Activated CD8-positive, alpha-beta memory T cell treated with anti-CD3 and anti-CD28 coated beads, Interleukin-2, amount 50 U/mL, for 24 hours (primary cell): ENCODE measurements around the gene DPM3.
"Not testable (repeated sequence)": the region's sequence is repeated elsewhere in the genome, so short reads cannot be mapped to it uniquely, and the experiment has no call there.

Source experiments
- DNase-seq: peaks from one replicate; pipeline ENCODE4 v3.0.0-alpha.2; 2020; ENCODE audit errors: extremely low read depth

The DPM3 gene

DNA sequence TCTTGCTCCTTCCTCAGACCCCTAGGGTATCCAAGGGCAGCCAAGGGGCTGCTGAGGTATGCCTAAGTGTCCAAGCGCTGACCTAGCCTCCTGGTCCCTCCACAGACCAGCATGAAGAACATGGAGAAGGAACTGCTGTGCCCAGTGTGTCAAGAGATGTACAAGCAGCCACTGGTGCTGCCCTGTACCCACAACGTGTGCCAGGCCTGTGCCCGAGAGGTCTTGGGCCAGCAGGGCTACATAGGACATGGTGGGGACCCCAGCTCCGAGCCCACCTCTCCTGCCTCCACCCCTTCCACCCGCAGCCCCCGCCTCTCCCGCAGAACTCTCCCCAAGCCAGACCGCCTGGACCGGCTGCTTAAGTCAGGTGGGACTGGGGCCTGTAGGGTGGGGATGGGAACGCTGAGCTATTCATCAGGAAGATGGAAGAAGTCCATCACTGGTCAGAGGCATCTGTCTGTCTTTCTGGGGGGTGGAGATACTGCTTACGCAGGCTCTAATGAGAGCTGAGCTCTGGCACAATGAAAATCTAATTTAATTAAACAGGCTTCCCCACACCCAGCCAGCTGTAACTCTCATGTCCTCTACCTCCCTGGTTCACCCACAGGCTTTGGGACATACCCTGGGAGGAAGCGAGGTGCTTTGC lies 35.1 kb upstream of the DPM3 start:
- no peak for DNase-seq

- no peak for DNase-seq
Measured at GRCh38 chr1:155174324-155175280, 34.3 kb upstream of the DPM3 start.

GRCh38 chr1:155173478-155174323 lies 33.4 kb upstream of the DPM3 start, which contains the start of gene TRIM46:
Gene TRIM46, plus strand, starts transcription at chr1:155173849. Its CDS starts 118 bp downstream, at chr1:155173967.
- no peak for DNase-seq

GRCh38 chr1:155172732-155173477 lies 32.6 kb upstream of the DPM3 start, which contains the start of gene KRTCAP2:
Gene KRTCAP2, minus strand, starts transcription at chr1:155173304. Its CDS starts 80 bp downstream, at chr1:155173224.
- DNase-seq: peak; percentile 92

GRCh38 chr1:155171836-155172731 lies 31.8 kb upstream of the DPM3 start:
- no peak for DNase-seq

DNA sequence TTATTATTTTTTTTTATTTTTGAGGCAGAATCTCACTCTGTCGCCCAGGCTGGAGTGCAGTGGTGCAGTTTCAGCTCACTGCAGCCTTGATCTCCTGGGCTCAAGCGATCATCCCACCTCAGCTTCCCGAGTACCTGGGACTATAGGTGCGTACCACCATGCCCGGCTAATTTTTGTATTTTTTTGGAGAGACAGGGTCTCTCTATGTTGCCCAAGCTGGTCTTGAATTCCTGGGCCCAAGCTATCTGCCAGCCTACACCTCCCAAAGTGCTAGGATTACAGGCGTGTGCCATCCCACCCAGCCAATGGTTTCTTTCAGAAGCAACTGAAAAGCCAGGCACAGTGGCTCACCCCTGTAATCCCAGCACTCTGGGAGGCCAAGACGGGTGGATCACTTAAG lies 30.5 kb upstream of the DPM3 start:
- no peak for DNase-seq

GRCh38 chr1:155170101-155170785 lies 29.9 kb upstream of the DPM3 start:
- DNase-seq: no peak

DNA sequence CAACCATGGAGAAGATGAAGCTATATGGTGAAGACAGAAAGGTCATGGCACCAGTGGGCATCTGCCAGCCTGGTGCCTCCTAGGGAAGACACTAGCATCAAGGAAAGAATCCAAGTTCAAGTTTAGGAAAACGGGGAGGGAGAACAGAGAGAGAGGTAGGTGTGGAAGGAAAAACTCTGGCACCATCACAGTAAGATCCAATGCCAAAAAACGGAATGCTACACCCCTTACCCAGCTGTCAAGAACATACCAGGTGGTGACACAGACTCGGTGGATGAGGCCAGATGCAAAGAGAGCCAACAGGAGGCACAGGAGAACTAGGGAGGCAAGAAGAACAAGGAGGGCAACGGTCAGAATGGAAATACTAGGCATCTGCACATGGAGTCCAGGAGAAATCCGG lies 29.2 kb upstream of the DPM3 start:
- DNase-seq: no peak

DNA sequence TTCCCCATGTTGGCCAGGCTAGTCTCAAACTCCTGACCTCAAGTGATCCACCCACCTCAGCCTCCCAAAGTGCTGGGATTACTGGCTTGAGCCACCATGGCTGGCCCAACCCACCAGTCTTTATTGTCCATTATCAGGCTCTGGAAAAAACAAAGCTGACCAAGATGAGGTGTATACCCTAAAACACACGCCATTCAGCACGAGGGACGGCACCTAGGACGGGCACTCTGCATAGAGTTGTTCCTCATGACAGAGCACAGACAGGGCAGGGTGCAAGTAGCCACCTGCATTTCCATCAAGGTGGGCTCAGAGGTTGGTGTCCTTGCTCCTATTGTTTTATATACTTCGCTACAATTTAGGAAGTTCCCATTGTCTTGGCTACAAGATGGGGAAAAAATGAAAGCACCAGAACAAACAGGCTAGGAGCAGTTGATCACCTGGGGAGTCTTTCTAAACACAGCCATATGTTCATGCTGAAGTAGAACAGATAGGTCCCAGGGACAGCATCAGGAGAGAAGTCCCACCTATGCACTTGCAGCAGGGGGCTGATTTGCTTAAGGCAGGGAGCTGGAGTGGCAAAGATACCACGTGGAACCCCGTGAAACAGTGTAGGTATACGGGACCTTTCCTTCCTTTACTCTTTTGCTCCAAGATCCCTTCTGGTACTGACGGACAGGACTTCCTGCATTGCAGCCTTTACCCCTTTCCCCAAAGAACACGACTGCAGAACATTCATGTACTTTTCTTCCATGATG lies 28.3 kb upstream of the DPM3 start:
- DNase-seq: no peak

GRCh38 chr1:155168105-155168445 lies 27.7 kb upstream of the DPM3 start:
- not testable (repeated sequence) for DNase-seq

GRCh38 chr1:155167166-155168104 lies 27.1 kb upstream of the DPM3 start:
- peak; percentile 74 for DNase-seq

DNA sequence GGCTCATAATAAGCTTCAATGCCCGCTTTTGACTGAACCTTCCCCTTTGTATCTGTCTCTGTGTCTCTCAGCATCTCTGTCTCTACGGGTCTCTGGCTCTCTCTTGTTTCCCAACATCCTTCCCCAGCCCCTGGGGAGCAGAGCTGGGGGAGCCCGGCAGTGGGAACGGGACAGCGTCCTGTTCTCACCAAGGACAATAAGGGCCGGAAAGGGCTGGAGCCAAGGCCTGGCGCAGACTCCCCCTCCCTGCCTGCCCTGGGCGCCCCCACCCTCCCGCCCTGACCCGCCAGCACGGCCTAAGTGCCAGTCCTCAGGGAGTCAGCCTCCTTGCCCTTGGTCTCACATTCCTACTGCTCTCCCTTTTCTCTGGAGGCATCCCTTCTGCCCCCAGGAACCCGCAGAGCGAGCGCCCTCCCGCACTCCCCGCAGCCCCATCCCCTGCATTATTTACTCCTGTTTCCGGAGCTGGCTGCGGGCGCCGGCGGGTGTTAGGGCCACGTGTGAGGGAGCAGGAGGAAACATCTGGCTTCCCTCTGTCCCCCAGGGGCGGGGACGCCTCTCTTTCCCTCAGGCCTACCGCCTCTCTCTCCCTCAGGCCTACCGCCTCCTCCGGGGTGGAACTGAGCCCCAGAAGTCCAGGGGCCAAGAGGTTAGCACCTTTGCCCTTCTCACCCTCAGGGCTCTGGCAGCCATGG lies 26.3 kb upstream of the DPM3 start:
- DNase-seq: no peak

DNA sequence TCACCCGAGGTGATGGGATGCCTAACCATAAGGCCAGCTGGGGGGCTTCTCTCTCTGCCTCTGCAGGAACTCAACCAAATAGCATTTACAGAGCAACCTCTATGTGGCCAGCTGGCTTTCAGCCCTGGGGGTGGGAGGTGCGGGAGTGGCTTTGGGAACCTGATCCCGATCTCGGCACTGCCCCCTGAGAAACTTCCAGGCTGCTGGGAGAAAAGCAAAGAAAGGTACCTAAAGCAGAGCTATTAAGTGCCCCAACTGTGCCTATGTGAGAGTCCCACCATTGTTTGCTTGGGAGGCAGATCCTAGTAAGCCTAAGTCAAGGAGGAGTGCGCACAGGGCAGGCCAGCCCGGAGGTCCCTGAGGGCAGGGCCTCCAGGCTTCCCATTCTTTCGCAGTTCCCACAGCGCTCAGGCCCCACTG lies 25.7 kb upstream of the DPM3 start:
- no peak for DNase-seq

GRCh38 chr1:155164625-155165024 lies 24.3 kb upstream of the DPM3 start:
- not testable (repeated sequence) for DNase-seq

DNA sequence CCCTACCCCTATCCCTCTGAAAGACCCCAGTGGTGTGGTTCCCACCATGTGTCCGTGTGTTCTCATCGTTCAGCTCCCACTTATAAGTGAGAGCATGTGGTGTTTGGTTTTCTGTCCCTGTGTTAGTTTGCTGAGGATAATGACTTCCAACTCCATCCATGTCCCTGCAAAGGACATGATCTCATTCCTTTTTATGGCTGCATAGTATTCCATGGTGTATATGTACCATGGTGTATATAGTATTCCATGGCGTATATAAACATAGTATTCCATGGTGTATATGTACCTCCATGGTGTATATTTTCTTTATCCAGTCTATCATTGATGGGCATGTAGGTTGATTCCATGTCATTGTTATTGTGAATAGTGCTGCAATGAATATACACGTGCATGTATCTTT lies 23.5 kb upstream of the DPM3 start:
- not testable (repeated sequence) for DNase-seq

DNA sequence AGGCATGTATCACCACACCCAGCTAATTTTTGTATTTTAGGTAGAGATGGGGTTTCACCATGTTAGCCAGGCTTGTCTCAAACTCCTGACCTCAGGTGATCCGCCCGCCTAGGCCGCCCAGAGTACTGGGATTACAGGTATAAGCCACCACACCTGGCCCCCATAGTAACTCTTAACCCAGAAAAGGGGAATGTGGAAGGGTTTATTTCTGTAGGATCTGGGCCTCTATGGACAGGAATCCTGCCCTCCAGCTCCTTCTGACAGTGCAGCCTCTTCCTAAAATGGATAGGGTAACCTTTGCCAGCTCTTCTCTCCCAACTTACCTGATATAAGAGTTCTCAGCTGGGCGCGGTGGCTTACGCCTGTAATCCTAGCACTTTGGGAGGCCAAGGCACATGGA lies 22.3 kb upstream of the DPM3 start:
- not testable (repeated sequence) for DNase-seq

GRCh38 chr1:155160128-155160527 lies 19.8 kb upstream of the DPM3 start:
- DNase-seq: no peak
